Measurements from ENCODE around the gene ZNF556.

- TF ChIP-seq, protein P1, sequence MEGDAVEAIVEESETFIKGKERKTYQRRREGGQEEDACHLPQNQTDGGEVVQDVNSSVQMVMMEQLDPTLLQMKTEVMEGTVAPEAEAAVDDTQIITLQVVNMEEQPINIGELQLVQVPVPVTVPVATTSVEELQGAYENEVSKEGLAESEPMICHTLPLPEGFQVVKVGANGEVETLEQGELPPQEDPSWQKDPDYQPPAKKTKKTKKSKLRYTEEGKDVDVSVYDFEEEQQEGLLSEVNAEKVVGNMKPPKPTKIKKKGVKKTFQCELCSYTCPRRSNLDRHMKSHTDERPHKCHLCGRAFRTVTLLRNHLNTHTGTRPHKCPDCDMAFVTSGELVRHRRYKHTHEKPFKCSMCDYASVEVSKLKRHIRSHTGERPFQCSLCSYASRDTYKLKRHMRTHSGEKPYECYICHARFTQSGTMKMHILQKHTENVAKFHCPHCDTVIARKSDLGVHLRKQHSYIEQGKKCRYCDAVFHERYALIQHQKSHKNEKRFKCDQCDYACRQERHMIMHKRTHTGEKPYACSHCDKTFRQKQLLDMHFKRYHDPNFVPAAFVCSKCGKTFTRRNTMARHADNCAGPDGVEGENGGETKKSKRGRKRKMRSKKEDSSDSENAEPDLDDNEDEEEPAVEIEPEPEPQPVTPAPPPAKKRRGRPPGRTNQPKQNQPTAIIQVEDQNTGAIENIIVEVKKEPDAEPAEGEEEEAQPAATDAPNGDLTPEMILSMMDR (IDR thresholded peaks at IDR 0.05) = no peak
- TF ChIP-seq POLR2A (IDR thresholded peaks at IDR 0.05) = no peak
Measured at GRCh38 chr19:2845107-2845506, 22.0 kb upstream of the ZNF556 start.

Data from uterus (tissue), 2 donors.